NCI-H2196 (cell line): ENCODE data around the gene SLC35E4.
"Not testable (repeated sequence)": the region's sequence is repeated elsewhere in the genome, so short reads cannot be mapped to it uniquely, and the experiment has no call there.

Experiments used
- DNase-seq: peaks from one replicate; lab custom pipeline; 2025; ENCODE audit not compliant: unreplicated experiment; lab: John Stamatoyannopoulos, UW

The SLC35E4 gene

DNA sequence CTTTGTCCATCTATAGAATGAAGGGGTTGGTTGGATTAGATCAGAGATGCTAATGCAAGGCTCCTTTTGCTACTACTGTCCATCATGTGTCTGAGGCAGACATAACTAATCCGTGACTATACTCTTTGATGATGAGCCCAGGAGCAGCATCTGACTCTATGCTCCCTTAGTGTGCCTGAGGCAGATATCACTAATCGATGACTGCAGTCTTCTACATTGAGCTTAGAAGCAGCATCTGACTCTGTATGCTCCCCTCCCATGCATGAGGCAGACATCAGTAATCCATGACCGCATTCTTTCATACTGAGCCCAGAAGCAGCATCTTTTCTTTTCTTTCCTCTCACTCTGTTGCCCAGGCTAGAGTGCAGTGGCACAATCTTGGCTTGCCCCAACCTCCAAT lies 24.4 kb upstream of the SLC35E4 start:
- DNase-seq = no peak

DNA sequence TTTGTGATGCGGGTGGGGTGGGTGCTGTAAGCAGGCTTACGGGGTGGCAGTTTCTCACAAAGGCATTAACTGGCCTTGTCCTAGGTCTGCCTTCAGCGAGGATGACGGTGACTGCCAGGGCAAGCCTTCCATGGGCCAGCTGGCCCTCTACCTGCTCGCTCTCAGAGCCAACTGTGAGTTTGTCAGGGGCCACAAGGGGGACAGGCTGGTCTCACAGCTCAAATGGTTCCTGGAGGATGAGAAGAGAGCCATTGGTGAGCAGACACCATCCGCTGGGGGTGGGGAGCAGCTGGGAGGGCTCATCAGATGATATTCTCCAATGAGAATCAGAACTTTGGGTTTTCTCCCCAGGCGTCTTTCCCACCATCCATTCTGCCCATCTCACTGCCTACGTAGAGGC lies 22.8 kb upstream of the SLC35E4 start:
- no peak for DNase-seq

DNA sequence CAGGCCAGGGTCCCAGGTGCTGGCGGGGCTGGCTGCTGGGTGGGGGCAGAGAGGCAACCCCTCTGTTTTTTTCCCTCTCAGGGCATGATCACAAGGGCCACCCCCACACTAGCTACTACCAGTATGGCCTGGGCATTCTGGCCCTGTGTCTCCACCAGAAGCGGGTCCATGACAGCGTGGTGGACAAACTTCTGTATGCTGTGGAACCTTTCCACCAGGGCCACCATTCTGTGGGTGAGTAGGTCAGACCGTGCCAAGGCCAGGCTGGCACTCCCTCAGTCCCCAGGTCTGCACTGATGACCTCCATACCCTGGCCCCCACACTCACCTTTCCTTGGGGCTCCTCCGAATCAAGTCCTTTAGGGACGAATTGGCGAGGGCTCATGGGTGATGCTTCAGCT lies 21.3 kb upstream of the SLC35E4 start:
- no peak for DNase-seq

DNA sequence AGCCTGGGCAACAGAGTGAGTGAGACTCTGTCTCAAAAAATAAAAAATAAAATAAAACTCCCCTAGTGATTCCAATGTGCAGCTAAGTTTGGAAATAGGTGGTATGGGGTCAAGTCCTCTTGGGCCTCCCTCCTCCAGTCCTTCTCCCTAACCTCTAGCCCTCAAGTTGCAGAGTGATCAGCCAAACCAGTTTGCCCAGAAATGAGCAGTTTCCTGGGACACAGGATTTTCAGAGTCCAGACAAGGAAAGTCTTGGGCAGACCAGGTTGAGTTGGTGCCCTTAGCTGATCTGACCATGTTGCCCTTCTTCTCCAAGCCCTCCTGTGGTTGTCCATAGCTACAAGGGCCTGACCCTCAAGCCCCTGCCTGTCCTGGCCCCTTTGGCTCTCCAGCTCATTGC lies 20.7 kb upstream of the SLC35E4 start:
- no peak for DNase-seq

DNA sequence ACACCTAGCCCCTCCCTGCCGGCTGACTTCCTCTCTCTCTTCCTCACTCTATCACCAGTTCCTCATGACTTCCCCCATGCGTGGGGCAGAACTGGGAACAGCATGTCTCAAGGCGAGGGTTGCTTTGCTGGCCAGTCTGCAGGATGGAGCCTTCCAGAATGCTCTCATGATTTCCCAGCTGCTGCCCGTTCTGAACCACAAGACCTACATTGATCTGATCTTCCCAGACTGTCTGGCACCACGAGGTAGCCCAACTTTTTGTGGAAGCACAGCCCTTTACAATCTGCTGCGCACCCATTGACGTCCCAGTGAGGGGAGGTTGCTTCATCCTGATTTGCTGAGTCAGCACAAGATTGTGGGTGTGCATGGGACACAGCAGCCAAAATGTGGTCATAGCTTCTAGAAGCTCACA lies 20.0 kb upstream of the SLC35E4 start:
- DNase-seq = no peak

DNA sequence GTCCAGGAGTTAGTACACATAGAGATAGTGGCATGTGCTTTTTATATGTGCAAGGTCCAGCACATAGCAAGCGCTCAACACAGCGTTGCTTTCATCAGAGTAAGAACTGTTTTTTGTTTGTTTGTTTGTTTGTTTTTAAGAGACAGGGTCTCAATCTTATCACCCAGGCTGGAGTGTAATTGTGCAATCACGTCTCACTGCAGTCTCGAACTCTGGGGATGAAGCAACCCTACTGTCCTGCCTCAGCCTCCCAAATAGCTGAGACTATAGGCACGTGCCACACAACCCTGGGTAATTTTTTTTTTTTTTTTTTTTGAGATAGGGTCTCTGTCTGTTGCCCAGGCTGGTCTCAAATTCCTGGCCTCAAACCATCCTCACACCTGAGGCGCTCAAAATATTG lies 17.8 kb upstream of the SLC35E4 start:
- no peak for DNase-seq

DNA sequence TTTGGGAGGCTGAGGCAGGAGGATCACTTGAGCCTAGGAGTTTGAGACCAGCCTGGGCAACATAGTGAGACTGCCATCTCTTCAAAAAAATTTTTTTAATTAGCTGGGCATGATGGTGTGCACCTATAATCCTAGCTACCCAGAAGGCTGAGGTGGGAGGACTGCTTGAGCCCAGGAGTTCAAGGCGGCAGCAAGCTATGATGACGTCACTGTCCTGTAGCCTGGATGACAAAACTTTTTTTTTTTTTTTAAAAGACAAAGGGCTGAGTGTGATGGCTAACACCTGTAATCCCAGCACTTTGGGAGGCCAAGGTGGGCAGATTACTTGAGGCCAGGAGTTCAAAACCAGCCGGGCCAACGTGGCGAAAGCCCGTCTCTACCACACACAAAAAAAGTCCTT lies 15.7 kb upstream of the SLC35E4 start:
- not testable (repeated sequence) for DNase-seq

DNA sequence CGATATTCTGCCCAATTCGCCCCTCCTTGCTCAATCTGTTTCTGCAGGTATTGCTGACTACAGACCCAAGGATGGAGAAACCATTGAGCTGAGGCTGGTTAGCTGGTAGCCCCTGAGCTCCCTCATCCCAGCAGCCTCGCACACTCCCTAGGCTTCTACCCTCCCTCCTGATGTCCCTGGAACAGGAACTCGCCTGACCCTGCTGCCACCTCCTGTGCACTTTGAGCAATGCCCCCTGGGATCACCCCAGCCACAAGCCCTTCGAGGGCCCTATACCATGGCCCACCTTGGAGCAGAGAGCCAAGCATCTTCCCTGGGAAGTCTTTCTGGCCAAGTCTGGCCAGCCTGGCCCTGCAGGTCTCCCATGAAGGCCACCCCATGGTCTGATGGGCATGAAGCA lies 9.2 kb upstream of the SLC35E4 start:
- no peak for DNase-seq

DNA sequence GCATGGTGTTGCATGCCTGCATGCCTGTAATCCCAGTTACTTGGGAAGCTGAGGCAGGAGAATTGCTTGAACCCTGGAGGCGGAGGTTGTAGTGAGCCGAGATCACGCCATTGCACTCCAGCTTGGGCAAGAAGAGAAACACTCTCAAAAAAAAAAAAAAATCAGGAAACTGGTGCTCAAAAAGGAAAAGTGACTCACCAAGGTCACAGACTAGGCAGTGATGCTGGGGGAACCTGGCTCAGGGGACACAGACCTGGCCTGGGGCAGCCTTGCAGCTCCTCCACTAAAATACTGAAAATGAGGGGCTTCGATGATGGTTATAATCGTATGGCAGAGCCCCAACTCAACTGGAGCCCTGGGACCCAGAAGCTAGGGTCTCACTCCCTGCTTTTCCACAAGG lies 8.1 kb upstream of the SLC35E4 start:
- no peak for DNase-seq

DNA sequence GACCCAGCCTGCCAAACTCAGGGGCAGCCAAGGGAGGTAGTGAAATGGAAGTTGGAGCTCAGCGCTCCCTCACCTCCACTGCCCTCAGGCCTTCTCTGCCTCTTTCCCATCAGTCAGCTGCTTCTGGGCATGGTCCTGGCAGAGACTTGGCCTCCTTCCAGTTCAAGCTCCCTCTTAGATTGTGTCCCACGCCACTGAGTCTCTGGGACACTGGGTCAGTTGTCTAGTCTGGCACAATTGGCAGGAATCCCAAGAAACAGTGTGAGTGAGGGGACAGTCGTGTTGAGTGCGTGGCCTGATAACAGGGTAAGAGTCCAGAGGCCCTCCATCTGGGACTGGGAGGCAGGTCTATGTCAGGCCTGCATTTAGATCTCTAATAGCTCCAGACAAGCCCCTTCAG lies 7.1 kb upstream of the SLC35E4 start:
- peak; percentile 15 for DNase-seq

DNA sequence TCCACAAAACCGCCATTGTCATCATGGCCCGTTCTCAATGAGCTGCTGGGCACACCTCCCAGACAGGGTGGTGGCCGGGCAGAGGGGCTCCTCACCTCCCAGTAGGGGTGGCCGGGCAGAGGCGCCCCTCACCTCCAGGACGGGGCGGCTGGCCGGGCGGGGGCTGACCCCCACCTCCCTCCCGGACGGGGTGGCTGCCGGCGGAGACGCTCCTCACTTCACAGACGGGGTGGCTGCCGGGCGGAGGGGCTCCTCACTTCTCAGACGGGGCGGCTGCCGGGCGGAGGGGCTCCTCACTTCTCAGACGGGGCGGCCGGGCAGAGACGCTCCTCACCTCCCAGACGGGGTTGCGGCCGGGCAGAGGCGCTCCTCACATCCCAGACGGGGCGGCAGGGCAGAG lies 4.1 kb upstream of the SLC35E4 start:
- not testable (repeated sequence) for DNase-seq

DNA sequence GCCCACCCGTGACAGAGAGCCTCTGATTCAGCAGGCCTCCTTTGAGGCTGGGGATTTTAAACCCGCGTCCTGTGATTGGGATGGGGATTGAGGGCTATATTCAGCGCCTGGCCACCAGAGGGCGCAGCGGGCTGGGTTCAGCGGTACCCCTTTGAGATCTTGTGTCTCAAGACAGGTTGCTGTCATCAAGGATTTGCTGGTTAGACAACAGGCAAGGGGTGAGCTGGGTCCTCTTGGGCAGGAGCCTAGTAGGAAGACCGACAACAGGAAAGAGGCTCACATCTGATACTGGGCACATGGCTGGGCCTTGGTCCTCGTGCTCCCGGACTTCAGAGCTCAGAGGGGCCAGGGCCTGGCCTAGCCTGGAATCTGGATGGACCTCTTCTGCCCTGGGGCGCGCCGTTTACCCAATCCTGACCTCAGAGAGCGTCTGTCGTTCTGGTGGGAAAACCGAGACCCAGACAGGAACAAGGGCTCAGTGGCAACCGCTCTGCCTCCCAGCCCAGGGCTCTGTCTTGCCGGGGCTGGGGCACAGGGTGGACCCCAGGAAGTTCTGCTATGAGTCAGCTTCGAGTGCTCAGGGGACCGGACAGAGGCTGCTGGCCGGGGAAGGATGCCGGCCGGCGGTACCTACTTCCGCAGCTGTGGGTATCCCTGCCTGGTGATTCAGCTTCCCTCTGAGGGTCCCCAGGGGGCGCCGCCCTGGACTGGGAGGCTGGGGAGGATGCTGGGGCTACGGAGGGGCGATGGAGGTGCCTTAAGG lies 929 bp upstream of the SLC35E4 start:
- DNase-seq = peak; percentile 69

DNA sequence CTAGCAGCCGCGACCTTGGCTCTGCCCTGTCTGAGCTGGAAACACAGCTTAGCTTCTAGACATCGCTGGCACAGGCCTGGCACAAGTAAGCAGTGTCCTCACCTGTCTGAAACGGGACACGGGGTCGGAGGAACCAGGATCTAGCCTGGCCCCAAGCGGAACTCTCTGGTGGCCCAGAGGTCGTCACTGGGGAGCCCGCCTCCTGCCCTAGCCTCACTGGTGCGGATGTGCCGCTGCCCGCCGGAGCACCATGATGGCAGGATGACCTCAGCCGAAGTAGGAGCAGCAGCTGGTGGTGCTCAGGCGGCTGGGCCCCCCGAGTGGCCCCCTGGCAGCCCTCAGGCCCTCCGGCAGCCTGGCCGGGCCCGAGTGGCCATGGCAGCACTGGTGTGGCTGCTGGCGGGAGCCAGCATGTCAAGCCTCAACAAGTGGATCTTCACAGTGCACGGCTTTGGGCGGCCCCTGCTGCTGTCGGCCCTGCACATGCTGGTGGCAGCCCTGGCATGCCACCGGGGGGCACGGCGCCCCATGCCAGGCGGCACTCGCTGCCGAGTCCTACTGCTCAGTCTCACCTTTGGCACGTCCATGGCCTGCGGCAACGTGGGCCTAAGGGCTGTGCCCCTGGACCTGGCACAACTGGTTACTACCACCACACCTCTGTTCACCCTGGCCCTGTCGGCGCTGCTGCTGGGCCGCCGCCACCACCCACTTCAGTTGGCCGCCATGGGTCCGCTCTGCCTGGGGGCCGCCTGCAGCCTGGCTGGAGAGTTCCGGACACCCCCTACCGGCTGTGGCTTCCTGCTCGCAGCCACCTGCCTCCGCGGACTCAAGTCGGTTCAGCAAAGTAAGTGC lies 871 bp downstream of the SLC35E4 start:
- DNase-seq = no peak

DNA sequence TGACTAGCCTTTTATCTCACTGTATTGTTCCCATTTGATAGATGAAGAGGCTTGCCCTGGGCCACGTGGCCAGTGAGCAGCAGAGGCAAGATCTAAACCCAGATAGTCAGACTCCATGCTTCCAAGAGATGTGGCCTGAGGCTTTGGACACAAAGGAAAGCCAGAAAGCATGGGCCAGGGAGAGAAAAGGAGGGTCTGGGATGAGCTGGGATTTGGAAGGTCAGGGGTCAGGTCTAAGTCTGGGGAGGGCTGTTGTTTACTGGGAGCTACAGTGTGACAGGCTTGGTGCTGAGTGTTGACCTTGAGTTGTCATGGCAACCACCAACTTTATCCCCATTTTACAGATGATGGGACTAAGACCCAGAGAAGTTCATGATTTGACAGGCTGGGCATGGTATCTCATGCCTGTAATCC lies 2.1 kb downstream of the SLC35E4 start:
- DNase-seq = no peak

DNA sequence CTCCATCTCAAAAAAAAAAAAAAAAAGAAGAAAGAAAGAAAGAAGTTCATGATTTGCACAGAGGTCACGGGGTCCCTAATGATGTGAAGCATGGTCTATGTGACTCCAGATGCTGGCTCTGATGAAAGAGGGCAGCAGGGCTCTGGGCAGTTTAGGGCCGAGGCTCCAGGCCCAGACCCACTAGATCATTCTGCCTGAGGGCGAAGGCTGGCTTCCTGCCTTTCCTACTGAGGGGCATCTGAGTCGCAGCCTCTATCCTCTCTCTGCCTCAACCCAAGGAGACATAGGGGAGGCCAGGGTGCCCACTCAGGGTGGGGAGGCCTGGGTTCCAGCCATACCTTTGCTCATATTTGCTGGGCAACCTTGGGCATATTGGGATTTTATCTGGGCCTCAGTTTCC lies 4.8 kb downstream of the SLC35E4 start:
- DNase-seq = no peak

DNA sequence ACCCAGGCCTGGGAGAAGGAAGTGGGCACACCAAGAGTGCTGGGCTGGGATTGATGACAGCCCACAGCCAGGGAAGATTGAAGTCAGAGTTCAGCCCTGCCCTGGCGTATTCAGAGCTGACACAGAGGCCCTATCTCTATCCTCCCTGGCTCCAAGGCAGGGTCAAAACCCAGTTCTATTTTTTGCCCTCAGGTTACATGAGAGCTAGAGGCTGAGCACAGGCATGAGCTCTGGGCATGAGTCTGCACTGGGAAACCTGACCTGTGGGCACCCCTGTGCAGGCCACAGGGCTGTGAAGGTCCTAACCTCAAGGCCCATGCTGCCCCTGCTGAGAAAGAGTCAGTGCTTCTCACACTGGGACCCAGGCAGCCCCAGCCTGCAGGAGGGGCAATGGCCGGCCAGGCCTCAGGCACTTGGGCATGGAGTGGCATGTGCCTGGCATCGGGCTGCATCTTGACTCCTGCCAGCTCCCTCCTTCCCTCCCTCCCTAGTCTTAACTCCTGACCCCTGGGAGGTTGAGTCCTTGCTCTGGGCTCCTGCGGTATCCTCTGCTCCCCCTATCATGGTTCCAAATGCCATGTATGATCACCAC lies 5.4 kb downstream of the SLC35E4 start:
- DNase-seq = no peak

DNA sequence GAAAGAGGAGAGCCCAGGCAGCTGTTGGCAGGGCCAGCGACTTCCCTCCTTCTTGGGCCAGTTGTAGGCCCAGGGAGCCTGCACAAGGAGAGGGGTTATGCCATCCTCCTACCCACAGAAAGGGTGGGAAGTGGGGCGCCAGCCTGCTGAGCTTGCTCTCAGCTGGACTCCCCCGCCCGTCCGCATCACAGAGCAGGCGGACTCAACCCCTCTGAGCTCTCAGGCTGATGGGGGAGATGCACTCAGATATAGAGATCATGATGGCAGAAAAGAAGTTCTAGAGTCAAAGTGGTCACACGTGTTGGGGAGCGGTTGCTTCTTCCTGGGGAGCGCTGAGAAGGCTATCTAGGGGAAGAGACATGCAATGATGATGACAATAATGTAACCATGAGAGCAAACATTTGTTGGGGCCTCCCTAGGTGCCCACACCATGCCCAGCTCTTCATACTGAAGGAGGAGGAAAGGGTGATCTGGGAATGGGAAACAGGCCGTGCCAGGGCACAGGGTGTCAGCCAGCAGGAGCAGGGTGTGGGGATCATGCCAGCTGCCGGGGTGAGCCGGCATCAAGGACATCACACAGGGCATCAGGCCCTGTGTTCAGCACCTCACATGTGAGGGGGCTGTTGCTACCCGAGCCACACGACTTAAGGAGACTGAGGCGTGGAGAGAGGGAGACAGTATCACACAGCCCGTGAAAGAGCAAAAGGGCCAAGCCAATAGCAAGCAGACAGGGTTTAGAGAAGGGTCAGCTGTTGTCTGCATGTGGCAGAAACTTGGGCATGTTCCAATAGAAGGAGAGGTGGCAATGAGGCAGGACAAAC lies 7.7 kb downstream of the SLC35E4 start:
- no peak for DNase-seq

DNA sequence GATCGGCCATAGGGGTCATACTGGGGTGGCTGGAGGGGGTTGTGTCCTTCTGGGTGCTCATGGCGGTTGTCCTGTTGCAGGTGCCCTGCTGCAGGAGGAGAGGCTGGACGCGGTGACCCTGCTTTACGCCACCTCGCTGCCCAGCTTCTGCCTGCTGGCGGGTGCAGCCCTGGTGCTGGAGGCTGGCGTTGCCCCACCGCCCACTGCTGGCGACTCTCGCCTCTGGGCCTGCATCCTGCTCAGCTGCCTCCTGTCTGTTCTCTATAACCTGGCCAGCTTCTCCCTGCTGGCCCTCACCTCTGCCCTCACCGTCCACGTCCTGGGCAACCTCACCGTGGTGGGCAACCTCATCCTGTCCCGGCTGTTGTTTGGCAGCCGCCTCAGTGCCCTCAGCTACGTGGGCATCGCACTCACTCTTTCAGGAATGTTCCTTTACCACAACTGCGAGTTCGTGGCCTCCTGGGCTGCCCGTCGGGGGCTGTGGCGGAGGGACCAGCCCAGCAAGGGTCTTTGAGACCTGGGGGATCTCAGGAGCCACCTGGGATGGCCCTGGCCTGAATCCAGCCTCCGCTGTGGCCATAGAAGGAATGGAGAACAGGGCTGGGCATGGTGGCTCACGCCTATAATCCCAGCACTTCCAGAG lies 11.1 kb downstream of the SLC35E4 start:
- DNase-seq = no peak

DNA sequence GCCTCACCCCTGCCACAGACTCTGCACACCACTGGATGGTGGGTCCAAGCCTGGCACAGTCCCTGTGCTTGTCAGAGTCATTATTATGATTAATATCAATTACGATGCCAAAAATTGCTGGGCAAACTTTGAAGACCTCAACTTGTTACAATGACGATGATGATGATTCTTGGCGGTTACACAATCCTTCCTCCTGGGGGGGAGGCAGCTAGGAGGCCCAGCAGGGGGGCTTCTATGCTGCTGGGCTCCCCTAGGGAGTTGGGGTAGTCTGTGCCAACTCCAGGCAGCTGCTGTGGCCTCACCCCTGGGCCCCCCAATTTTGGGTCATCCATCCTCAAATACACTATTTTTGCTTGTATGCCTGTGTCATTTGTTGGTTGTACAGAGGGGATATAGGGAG lies 12.0 kb downstream of the SLC35E4 start:
- no peak for DNase-seq

DNA sequence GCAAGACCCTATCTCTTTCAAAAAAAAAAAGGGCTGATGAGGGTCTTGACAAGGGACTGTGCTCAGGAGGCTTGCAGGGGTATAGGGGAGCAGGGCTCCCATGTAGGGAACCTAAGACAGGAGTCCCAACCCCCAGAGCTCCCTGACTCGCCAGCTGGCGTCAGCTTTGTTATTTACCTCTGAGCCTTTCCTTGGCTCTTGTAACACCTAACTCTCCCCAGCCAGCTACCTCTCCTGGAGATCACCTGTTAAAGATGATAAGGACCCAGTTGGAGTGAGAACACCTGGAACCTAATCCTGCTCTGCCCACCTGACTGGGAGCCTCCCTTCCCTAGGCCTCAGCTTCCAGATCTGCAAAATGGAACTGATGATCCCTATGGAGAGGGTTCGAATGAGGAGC lies 13.2 kb downstream of the SLC35E4 start:
- no peak for DNase-seq
